Peyer's patch (tissue), 4 donors: ENCODE results near the gene PEMT.

Experiments used
- POLR2A ChIP-seq, 2 donors: fragments of 450-650 bp; IDR thresholded peaks; one replicate each; pipeline ENCODE4 v1.5.1; 2017; ENCODE audit warnings: antibody characterized with exemption in 2 of 2, mild to moderate bottlenecking in 2 of 2, moderate library complexity in 2 of 2
- TF ChIP-seq, protein P1 (sequence below), 6 experiments: fragments of 450-650 bp in 4 of 6; fragments of 200-600 bp in 2 of 6; sonication (generic) in 1 of 6; IDR thresholded peaks; one replicate each; pipeline ENCODE4 v1.5.1; 2017 to 2019; ENCODE audit warnings: antibody characterized with exemption in 6 of 6, mild to moderate bottlenecking in 3 of 6, moderate library complexity in 1 of 6

DNA sequence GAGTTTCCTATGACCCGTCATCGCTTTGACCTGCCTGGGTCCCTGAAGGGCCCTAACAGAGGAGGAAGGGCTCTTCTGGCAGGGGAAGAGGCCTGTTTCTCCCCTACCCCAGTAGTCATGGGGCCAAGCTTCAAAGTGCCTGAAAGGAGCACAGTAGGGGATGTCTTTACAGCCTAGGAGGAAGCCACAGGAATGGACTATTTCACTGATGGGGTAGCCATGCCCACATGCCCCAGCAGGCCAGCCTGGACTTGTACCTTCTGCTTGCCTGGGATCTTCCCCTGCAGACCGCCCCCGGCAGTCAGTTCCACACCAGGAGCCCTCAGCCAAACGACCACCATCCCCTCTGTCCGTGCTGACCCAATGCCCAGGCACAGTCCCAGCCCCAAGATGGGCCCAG lies 41.8 kb upstream of the PEMT start:
- TF ChIP-seq, protein P1, sequence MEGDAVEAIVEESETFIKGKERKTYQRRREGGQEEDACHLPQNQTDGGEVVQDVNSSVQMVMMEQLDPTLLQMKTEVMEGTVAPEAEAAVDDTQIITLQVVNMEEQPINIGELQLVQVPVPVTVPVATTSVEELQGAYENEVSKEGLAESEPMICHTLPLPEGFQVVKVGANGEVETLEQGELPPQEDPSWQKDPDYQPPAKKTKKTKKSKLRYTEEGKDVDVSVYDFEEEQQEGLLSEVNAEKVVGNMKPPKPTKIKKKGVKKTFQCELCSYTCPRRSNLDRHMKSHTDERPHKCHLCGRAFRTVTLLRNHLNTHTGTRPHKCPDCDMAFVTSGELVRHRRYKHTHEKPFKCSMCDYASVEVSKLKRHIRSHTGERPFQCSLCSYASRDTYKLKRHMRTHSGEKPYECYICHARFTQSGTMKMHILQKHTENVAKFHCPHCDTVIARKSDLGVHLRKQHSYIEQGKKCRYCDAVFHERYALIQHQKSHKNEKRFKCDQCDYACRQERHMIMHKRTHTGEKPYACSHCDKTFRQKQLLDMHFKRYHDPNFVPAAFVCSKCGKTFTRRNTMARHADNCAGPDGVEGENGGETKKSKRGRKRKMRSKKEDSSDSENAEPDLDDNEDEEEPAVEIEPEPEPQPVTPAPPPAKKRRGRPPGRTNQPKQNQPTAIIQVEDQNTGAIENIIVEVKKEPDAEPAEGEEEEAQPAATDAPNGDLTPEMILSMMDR (IDR thresholded peaks at IDR 0.05) = no peak
- TF ChIP-seq POLR2A (IDR thresholded peaks at IDR 0.05) = no peak
